Hepatocyte (in vitro differentiated cells): Measurements from ENCODE around the gene C1orf141. TPM values are rescaled to one million over a fixed set of nuclear protein-coding genes. Genes with fewer than 3 reads are reported as not detected.

ENCODE experiments used
- DNase-seq: peaks from one replicate; pipeline ENCODE4 v3.0.0-alpha.2; 2016; ENCODE audit warnings: low spot score
- H2AFZ ChIP-seq: fragments of 200-600 bp; sonication (generic); 2 replicates; pipeline ENCODE4 v1.6.0; 2016; ENCODE audit warnings: antibody characterized with exemption, mild to moderate bottlenecking
- H3K27ac ChIP-seq: fragments of 200-600 bp; sonication (generic); 2 replicates; pipeline ENCODE4 v1.5.1; 2016; ENCODE audit warnings: mild to moderate bottlenecking
- H3K27me3 ChIP-seq: fragments of 200-600 bp; sonication (generic); 2 replicates; pipeline ENCODE4 v1.6.1; 2016
- H3K36me3 ChIP-seq: fragments of 200-600 bp; sonication (generic); replicated peaks from 2 replicates; pipeline ENCODE4 v1.5.1; 2016; ENCODE audit warnings: low read depth; ENCODE audit not compliant: insufficient read depth
- H3K4me1 ChIP-seq: fragments of 200-600 bp; sonication (generic); 2 replicates; pipeline ENCODE4 v1.5.1; 2016; ENCODE audit warnings: mild to moderate bottlenecking, moderate library complexity; ENCODE audit not compliant: insufficient read depth
- H3K4me2 ChIP-seq: fragments of 200-600 bp; sonication (generic); 2 replicates; pipeline ENCODE4 v1.6.0; 2016
- H3K4me3 ChIP-seq: fragments of 200-600 bp; sonication (generic); 2 replicates; pipeline ENCODE4 v1.5.1; 2016; ENCODE audit warnings: mild to moderate bottlenecking
- H3K79me2 ChIP-seq: fragments of 200-600 bp; sonication (generic); 2 replicates; pipeline ENCODE4 v1.6.0; 2017; ENCODE audit warnings: mild to moderate bottlenecking
- H3K9me2 ChIP-seq: fragments of 200-600 bp; sonication (generic); replicated peaks from 2 replicates; pipeline ENCODE4 v1.6.0; 2017; ENCODE audit warnings: mild to moderate bottlenecking; ENCODE audit not compliant: insufficient read depth
- H3K9me3 ChIP-seq: fragments of 200-600 bp; sonication (generic); 2 replicates; pipeline ENCODE4 v1.5.1; 2016; ENCODE audit warnings: low read depth, mild to moderate bottlenecking
- H4K20me1 ChIP-seq: fragments of 200-600 bp; sonication (generic); 2 replicates; pipeline ENCODE4 v1.6.0; 2016; ENCODE audit warnings: mild to moderate bottlenecking; ENCODE audit not compliant: insufficient read depth, poor library complexity, severe bottlenecking
- CTCF ChIP-seq: fragments of 200-600 bp; sonication (generic); IDR thresholded peaks from 2 replicates; pipeline ENCODE4 v1.5.1; 2016; ENCODE audit warnings: antibody characterized with exemption, mild to moderate bottlenecking; ENCODE audit not compliant: poor library complexity
- EZH2 ChIP-seq: fragments of 200-600 bp; sonication (generic); IDR thresholded peaks from 2 replicates; pipeline ENCODE4 v1.6.1; 2016; ENCODE audit warnings: antibody characterized with exemption, mild to moderate bottlenecking, borderline replicate concordance
- EZH2phosphoT487 ChIP-seq: fragments of 200-600 bp; sonication (generic); IDR thresholded peaks from one replicate; pipeline ENCODE4 v1.6.1; 2018; ENCODE audit warnings: antibody characterized with exemption, mild to moderate bottlenecking, low read depth, moderate library complexity; ENCODE audit not compliant: unreplicated experiment, severe bottlenecking
- WGBS: methylation state at CpG from one replicate; pipeline ENCODE4 v1.1.6; 2016; ENCODE audit warnings: low lambda C conversion rate; ENCODE audit errors: missing lambda C conversion rate; 5-methylcytosine and 5-hydroxymethylcytosine counted together
- polyA plus RNA-seq: library from polyadenylated mRNA; unstranded; fragments of >200 nt; fragmentation: Nextera tagmentation; extraction: Ambion mirVana; gene quantifications from 2 replicates; pipeline ENCODE4 v1.2.1, GENCODE V29; 2016
- total RNA-seq: library from RNA; depleted of rRNA; stranded (reverse); fragments of >200 nt; gene quantifications from 2 replicates; pipeline ENCODE4 v1.2.3, GENCODE V29; 2014

The C1orf141 gene
- total and polyA plus RNA-seq, 2 experiments from 2014 or later: not detected

- no peak for DNase-seq
- H3K27me3 ChIP-seq: no peaks in the 10 kb centered on the region
- TF ChIP-seq EZH2phosphoT487 (no peak), CTCF (no peak), EZH2 (no peak)
- no peak overlapping the region for H3K4me3 ChIP-seq
- H3K4me1 ChIP-seq: peaks cover 10% of the 10 kb centered on the region
- H3K9me2 ChIP-seq: no peaks in the 10 kb centered on the region
- H2AFZ ChIP-seq: no peak overlapping the region
- no peak overlapping the region for H3K27ac ChIP-seq
- H3K79me2 ChIP-seq: no peaks in the 10 kb centered on the region
- H3K36me3 ChIP-seq: no peaks in the 10 kb centered on the region
- H3K9me3 ChIP-seq: no peaks in the 10 kb centered on the region
- H4K20me1 ChIP-seq: no peaks in the 10 kb centered on the region
- no peak overlapping the region for H3K4me2 ChIP-seq
These were observed 39.2 kb upstream of the C1orf141 start for GRCh38 chr1:67173988-67174387.

- H3K9me2 ChIP-seq: no peaks in the 10 kb centered on the region
- no peak overlapping the region for H3K27ac ChIP-seq
- no peaks in the 10 kb centered on the region for H3K79me2 ChIP-seq
- no peak overlapping the region for H2AFZ ChIP-seq
- H3K9me3 ChIP-seq: no peaks in the 10 kb centered on the region
- no peak overlapping the region for H3K4me3 ChIP-seq
- no peak for DNase-seq
- no peaks in the 10 kb centered on the region for H3K27me3 ChIP-seq
- TF ChIP-seq EZH2phosphoT487: no peak
- no peak for TF ChIP-seq CTCF
- no peak overlapping the region for H3K4me2 ChIP-seq
- H3K36me3 ChIP-seq: no peaks in the 10 kb centered on the region
- no peaks in the 10 kb centered on the region for H4K20me1 ChIP-seq
- 61% methylated on average over 1 of the region's 1 CpG for WGBS
- peaks cover 10% of the 10 kb centered on the region for H3K4me1 ChIP-seq
These were observed 37.2 kb upstream of the C1orf141 start for GRCh38 chr1:67171978-67172377.

GRCh38 chr1:67171574-67171955, 36.8 kb upstream of the C1orf141 start:
- DNase-seq: no peak
- H3K9me2 ChIP-seq: no peaks in the 10 kb centered on the region
- TF ChIP-seq EZH2phosphoT487 (no peak), EZH2 (no peak), CTCF (no peak)
- H3K27ac ChIP-seq: no peak overlapping the region
- H3K4me1 ChIP-seq: peaks cover 10% of the 10 kb centered on the region
- no peaks in the 10 kb centered on the region for H4K20me1 ChIP-seq
- no peak overlapping the region for H3K4me2 ChIP-seq
- no peaks in the 10 kb centered on the region for H3K9me3 ChIP-seq
- peak overlapping the region; percentile 1 for H2AFZ ChIP-seq
- WGBS: 80% methylated on average over 2 of the region's 2 CpGs
- H3K79me2 ChIP-seq: no peaks in the 10 kb centered on the region
- H3K27me3 ChIP-seq: no peaks in the 10 kb centered on the region
- H3K36me3 ChIP-seq: no peaks in the 10 kb centered on the region
- H3K4me3 ChIP-seq: no peak overlapping the region
